HepG2 (cell line): Measurements from ENCODE around the gene CCDC88C. TPM values are rescaled to one million over a fixed set of nuclear protein-coding genes. Genes with fewer than 3 reads are reported as not detected.

Source experiments
- ATAC-seq: fragments of 200-7000 bp; cut with Tn5 transposase; 3 replicates; pipeline ENCODE4 v1.9.1; 2020; ENCODE audit warnings: mild to moderate bottlenecking, moderate library complexity
- BruUV-seq: library from RNA; stranded (reverse); fragments of 400-500 nt; replicated peaks from 2 replicates; lab custom pipeline; 2021; lab: Mats Ljungman, UMichigan
- CTCF ChIA-PET: fragments of 300-600 bp; formaldehyde crosslinking; extraction: SDS; loops from one replicate; lab custom pipeline; 2021; ENCODE audit warnings: low total read pairs, inconsistent platforms, low intra/inter-chr PET ratio; lab: Yijun Ruan, JAX
- POLR2A ChIA-PET: fragments of 350-600 bp; sonication (Branson Sonifier 250); formaldehyde crosslinking; loops from one replicate; lab custom pipeline; 2020; ENCODE audit warnings: antibody characterized with exemption, inconsistent platforms; lab: Yijun Ruan, JAX
- DNase-seq: peaks from one replicate; pipeline ENCODE4 v3.0.0-alpha.2; 2015; ENCODE audit warnings: low spot score
- FAIRE-seq: peaks from 3 replicates; lab custom pipeline; 2011; peaks lifted over from hg19 to GRCh38; lab: Jason Lieb, UNC
- H2AFZ ChIP-seq: one replicate; pipeline ENCODE4 v1.6.1; 2011; ENCODE audit warnings: low read length, inconsistent platforms
- H3K27ac ChIP-seq: fragments of 300-600 bp; 3 replicates; pipeline ENCODE4 v1.8.0; 2011; ENCODE audit warnings: mixed run types, mild to moderate bottlenecking, mixed read lengths, low read length, inconsistent platforms; ENCODE audit not compliant: insufficient read depth; ENCODE audit errors: extremely low read length
- H3K27me3 ChIP-seq, 2 experiments: fragments of 200-600 bp in 1 of 2; 2 replicates in 1 of 2; 3 replicates in 1 of 2; pipeline versions ENCODE4 v1.6.0 to v1.8.0; 2011; ENCODE audit warnings: low read length in 2 of 2, mild to moderate bottlenecking in 2 of 2, moderate library complexity in 2 of 2, inconsistent platforms in 1 of 2; ENCODE audit not compliant: insufficient read depth in 2 of 2, control insufficient read depth in 1 of 2
- H3K36me3 ChIP-seq, 2 experiments: fragments of 200-600 bp in 1 of 2; replicated peaks in 1 of 2; 2 replicates in 1 of 2; 3 replicates in 1 of 2; pipeline versions ENCODE4 v1.5.1 to v1.8.0; 2011; ENCODE audit warnings: low read length in 2 of 2, inconsistent platforms in 1 of 2; ENCODE audit not compliant: insufficient read depth in 2 of 2, control insufficient read depth in 1 of 2
- H3K4me1 ChIP-seq: 2 replicates; pipeline ENCODE4 v1.5.1; 2012; ENCODE audit warnings: low read length, inconsistent platforms; ENCODE audit not compliant: insufficient read depth
- H3K4me2 ChIP-seq: 2 replicates; pipeline ENCODE4 v1.6.0; 2011; ENCODE audit warnings: low read depth, low read length, inconsistent platforms
- H3K4me3 ChIP-seq, 3 experiments: fragments of 200-600 bp in 1 of 3; sonication (generic), shearing (Covaris generic) in 1 of 3; replicated peaks in 1 of 3; 2 replicates each; pipeline ENCODE4 v1.5.1; 2011 to 2016; ENCODE audit warnings: low read length in 3 of 3, inconsistent platforms in 2 of 3, low read depth in 2 of 3, mild to moderate bottlenecking in 2 of 3, control low read depth in 1 of 3, mixed read lengths in 1 of 3; ENCODE audit not compliant: insufficient read depth in 1 of 3
- H3K79me2 ChIP-seq: one replicate; pipeline ENCODE4 v1.6.1; 2011; ENCODE audit warnings: low read length, inconsistent platforms; ENCODE audit not compliant: insufficient read depth
- H3K9ac ChIP-seq: 2 replicates; pipeline ENCODE4 v1.6.0; 2011; ENCODE audit warnings: mild to moderate bottlenecking, low read depth, low read length, inconsistent platforms; ENCODE audit not compliant: insufficient read depth
- H3K9me3 ChIP-seq: 2 replicates; pipeline ENCODE4 v1.5.1; 2012; ENCODE audit warnings: mild to moderate bottlenecking, low read length
- H4K20me1 ChIP-seq: 2 replicates; pipeline ENCODE4 v1.6.0; 2011; ENCODE audit warnings: inconsistent platforms, mild to moderate bottlenecking, low read length, moderate library complexity; ENCODE audit not compliant: insufficient read depth
- CCDC6 ChIP-seq: sonication (generic); formaldehyde crosslinking; IDR thresholded peaks from 2 replicates; pipeline ENCODE4 v1.8.1; 2022; ENCODE audit warnings: mild to moderate bottlenecking, missing genetic modification reagents, moderate library complexity
- DNMT1 ChIP-seq: sonication (generic); formaldehyde crosslinking; IDR thresholded peaks from 2 replicates; pipeline ENCODE4 v1.5.1; 2020; ENCODE audit warnings: mild to moderate bottlenecking, missing genetic modification reagents
- HCFC1 ChIP-seq: fragments of 150-350 bp; IDR thresholded peaks from 2 replicates; pipeline ENCODE4 v1.6.1; 2014; ENCODE audit warnings: low read depth, low read length
- SKI ChIP-seq: fragments of 450-650 bp; IDR thresholded peaks from one replicate; pipeline ENCODE4 v1.6.1; 2018; ENCODE audit warnings: mild to moderate bottlenecking; ENCODE audit not compliant: partially characterized antibody
- SMARCE1 ChIP-seq: fragments of 450-650 bp; IDR thresholded peaks from 2 replicates; pipeline ENCODE4 v1.6.1; 2017; ENCODE audit warnings: borderline replicate concordance
- ZC3H4 ChIP-seq: sonication (generic); formaldehyde crosslinking; IDR thresholded peaks from 2 replicates; pipeline ENCODE4 v1.4.0; 2020; ENCODE audit warnings: missing genetic modification reagents, borderline replicate concordance
- ZFYVE20 ChIP-seq: sonication (generic); formaldehyde crosslinking; IDR thresholded peaks from 2 replicates; pipeline ENCODE4 v1.8.0; 2023; ENCODE audit warnings: low read depth, mild to moderate bottlenecking, moderate library complexity, missing genetic modification reagents, borderline replicate concordance
- ZNF205 ChIP-seq: IDR thresholded peaks from 2 replicates; pipeline ENCODE4 v1.6.1; 2018; ENCODE audit warnings: missing biosample characterization, missing genetic modification reagents
- ZNF251 ChIP-seq: sonication (generic); formaldehyde crosslinking; IDR thresholded peaks from 2 replicates; pipeline ENCODE4 v1.9.0; 2021; ENCODE audit warnings: mild to moderate bottlenecking, missing genetic modification reagents
- WGBS: methylation state at CpG from one replicate; pipeline ENCODE4 v1.1.6; 2017; ENCODE audit warnings: low lambda C conversion rate; 5-methylcytosine and 5-hydroxymethylcytosine counted together
- in situ Hi-C: cut with HindIII; loops from 2 replicates; pipeline ENCODE4 v1.10.0; 2017; ENCODE audit warnings: low pct_unique_long_range_greater_than_20kb; ENCODE audit not compliant: extremely low pct_ligation_motif_present
- intact Hi-C: fragments of 100-400 bp; cut with micrococcal nuclease; formaldehyde crosslinking; loops from one replicate; pipeline ENCODE4 v1.10.0; 2022; ENCODE audit not compliant: unreplicated experiment
- polyA plus RNA-seq, 8 experiments: library from polyadenylated mRNA; depleted of rRNA in 3 of 8; stranded (reverse) in 7 of 8; unstranded in 1 of 8; fragments of >200 nt; fragmentation: Illumina TruSeq in 4 of 8; extraction: Trizol in 4 of 8; gene quantifications; 2 replicates each; pipeline versions ENCODE4 v1.2.1 to v1.2.3, GENCODE V29; 2011 to 2016; ENCODE audit warnings: low read depth in 4 of 8, missing spikeins in 1 of 8, mixed read lengths in 1 of 8; ENCODE audit not compliant: insufficient read depth in 1 of 8
- total RNA-seq, 5 experiments: library from RNA; depleted of rRNA; stranded (reverse); fragments of >200 nt; fragmentation: Illumina TruSeq; extraction: Trizol; gene quantifications; 2 replicates each; pipeline ENCODE4 v1.2.3, GENCODE V29; 2016; ENCODE audit warnings: low read depth in 1 of 5
- TF ChIP-seq, protein P1 (sequence below): IDR thresholded peaks from 2 replicates; pipeline ENCODE4 v1.6.1; 2012; ENCODE audit warnings: low read length, improper control_type of control experiment
- TF ChIP-seq, protein P2 (sequence below): IDR thresholded peaks from 2 replicates; pipeline ENCODE4 v1.6.1; 2016; ENCODE audit warnings: mild to moderate bottlenecking

The CCDC88C gene
- total and polyA plus RNA-seq, 2 of the 13 experiments (the other 11 are each of a cell fraction or from before 2014, with no cell fraction given), result 3.6 to 11.7 TPM

GRCh38 chr14:91329486-91330014, 88.1 kb downstream of the CCDC88C start:
- ATAC-seq, result no peak
- peaks cover 30% of the 10 kb centered on the region for H3K4me1 ChIP-seq
- in situ Hi-C loops, result loop anchor here (5.0 kb wide), 1 partner anchor 93 kb away; no protein-coding TSS in a partner anchor
- H3K27ac ChIP-seq, result no peak overlapping the region
- H3K27me3 ChIP-seq, result no peaks in the 10 kb centered on the region
- intact Hi-C loops, result no loop called here
- 92% methylated on average over 3 of the region's 3 CpGs for WGBS
- H3K4me3 ChIP-seq, result no peak overlapping the region
- H3K9ac ChIP-seq, result no peak overlapping the region
- TF ChIP-seq ZFYVE20 (CRISPR knock-in tag) (no peak), ZNF251 (CRISPR knock-in tag) (no peak), SMARCE1 (no peak), ZNF205 (CRISPR knock-in tag) (no peak)
- TF ChIP-seq, all 625 proteins: peak for 0
- CTCF ChIA-PET, result no interaction called here
- DNase-seq (no peak), FAIRE-seq (no peak)
- peaks cover 5 to 9% of the 10 kb centered on the region in 2 experiments; a peak in 3 of 5 replicates for H3K36me3 ChIP-seq
- H4K20me1 ChIP-seq, result no peaks in the 10 kb centered on the region
- H3K79me2 ChIP-seq, result no peaks in the 10 kb centered on the region
- POLR2A ChIA-PET, result no interaction called here
- no peaks in the 10 kb centered on the region for H3K9me3 ChIP-seq
- H2AFZ ChIP-seq, result no peak overlapping the region
- BruUV-seq, result no TSS peak
- no peak overlapping the region for H3K4me2 ChIP-seq

DNA sequence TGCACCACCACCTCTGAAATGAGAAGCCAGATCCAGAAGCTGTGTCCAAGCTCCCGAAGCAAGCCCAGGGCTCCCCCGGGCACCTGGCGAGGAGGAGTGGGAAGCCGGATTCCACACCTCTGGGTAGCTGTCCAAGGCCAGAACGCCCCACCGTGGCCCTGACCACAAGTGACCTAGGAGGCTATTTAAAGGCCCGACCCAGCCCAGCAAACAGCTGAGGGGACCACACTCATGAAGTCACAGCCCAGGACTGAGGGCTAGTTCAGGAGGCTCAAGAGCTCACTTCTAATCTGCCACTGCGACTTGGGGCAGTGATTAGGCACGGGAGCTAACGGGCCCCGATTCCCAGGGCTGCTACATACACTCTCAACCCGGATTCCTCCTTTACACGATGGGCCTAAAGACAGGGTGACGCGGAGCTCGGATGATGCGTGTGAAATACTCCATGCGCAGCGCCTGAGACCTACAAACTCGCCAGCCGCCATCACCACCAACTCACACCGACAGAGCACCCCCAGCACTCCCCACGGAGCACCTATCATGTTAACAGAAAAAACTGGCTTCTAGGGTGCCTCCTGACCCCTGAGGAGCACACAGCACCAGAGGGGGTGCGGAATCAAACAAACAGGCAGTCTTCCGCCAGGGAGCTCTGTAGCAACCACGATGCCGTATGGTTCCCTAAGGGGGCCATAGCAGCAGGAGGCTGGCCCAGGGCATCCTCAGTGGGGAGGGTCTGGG, 89.1 kb downstream of the CCDC88C start:
- 89% methylated on average over 13 of the region's 27 CpGs for WGBS
- in situ Hi-C loops (loop anchor here (5.0 kb wide), 1 partner anchor 94 kb away; no protein-coding TSS in a partner anchor), intact Hi-C loops (no loop called here)
- CTCF ChIA-PET, result no interaction called here
- no peak overlapping the region for H3K27ac ChIP-seq
- H2AFZ ChIP-seq, result no peak overlapping the region
- POLR2A ChIA-PET, result no interaction called here
- H3K27me3 ChIP-seq, result no peaks in the 10 kb centered on the region
- H3K9ac ChIP-seq, result no peak overlapping the region
- BruUV-seq, result no TSS peak
- no peaks in the 10 kb centered on the region for H3K9me3 ChIP-seq
- no peaks in the 10 kb centered on the region for H3K79me2 ChIP-seq
- H3K4me2 ChIP-seq, result no peak overlapping the region
- no peak overlapping the region for H3K4me3 ChIP-seq
- no peak for FAIRE-seq
- no peaks in the 10 kb centered on the region for H4K20me1 ChIP-seq
- peaks cover 30% of the 10 kb centered on the region for H3K4me1 ChIP-seq
- peaks cover 6 to 19% of the 10 kb centered on the region in 2 experiments for H3K36me3 ChIP-seq
- DNase-seq, result no peak
- ATAC-seq, result no peak
- TF ChIP-seq SKI, result no peak
- no peak for TF ChIP-seq HCFC1
- TF ChIP-seq, protein P1, sequence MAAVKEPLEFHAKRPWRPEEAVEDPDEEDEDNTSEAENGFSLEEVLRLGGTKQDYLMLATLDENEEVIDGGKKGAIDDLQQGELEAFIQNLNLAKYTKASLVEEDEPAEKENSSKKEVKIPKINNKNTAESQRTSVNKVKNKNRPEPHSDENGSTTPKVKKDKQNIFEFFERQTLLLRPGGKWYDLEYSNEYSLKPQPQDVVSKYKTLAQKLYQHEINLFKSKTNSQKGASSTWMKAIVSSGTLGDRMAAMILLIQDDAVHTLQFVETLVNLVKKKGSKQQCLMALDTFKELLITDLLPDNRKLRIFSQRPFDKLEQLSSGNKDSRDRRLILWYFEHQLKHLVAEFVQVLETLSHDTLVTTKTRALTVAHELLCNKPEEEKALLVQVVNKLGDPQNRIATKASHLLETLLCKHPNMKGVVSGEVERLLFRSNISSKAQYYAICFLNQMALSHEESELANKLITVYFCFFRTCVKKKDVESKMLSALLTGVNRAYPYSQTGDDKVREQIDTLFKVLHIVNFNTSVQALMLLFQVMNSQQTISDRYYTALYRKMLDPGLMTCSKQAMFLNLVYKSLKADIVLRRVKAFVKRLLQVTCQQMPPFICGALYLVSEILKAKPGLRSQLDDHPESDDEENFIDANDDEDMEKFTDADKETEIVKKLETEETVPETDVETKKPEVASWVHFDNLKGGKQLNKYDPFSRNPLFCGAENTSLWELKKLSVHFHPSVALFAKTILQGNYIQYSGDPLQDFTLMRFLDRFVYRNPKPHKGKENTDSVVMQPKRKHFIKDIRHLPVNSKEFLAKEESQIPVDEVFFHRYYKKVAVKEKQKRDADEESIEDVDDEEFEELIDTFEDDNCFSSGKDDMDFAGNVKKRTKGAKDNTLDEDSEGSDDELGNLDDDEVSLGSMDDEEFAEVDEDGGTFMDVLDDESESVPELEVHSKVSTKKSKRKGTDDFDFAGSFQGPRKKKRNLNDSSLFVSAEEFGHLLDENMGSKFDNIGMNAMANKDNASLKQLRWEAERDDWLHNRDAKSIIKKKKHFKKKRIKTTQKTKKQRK, result no peak
- no peak for TF ChIP-seq ZC3H4 (CRISPR knock-in tag)
- TF ChIP-seq DNMT1 (CRISPR knock-in tag), result no peak
- TF ChIP-seq, protein P2, sequence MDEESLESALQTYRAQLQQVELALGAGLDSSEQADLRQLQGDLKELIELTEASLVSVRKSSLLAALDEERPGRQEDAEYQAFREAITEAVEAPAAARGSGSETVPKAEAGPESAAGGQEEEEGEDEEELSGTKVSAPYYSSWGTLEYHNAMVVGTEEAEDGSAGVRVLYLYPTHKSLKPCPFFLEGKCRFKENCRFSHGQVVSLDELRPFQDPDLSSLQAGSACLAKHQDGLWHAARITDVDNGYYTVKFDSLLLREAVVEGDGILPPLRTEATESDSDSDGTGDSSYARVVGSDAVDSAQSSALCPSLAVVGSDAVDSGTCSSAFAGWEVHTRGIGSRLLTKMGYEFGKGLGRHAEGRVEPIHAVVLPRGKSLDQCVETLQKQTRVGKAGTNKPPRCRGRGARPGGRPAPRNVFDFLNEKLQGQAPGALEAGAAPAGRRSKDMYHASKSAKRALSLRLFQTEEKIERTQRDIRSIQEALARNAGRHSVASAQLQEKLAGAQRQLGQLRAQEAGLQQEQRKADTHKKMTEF (CRISPR knock-in tag), result no peak
- TF ChIP-seq CCDC6 (CRISPR knock-in tag), result no peak
